Endothelial cell of umbilical vein (primary cell): Measurements from ENCODE around the gene RNU1-3. TPM values are rescaled to one million over a fixed set of nuclear protein-coding genes. Genes with fewer than 3 reads are reported as not detected.
"Not testable (repeated sequence)": the region's sequence is repeated elsewhere in the genome, so short reads cannot be mapped to it uniquely, and the experiment has no call there.

Experiments
- BruUV-seq: library from RNA; stranded (reverse); fragments of 400-500 nt; replicated peaks from 2 replicates; lab custom pipeline; 2021; lab: Mats Ljungman, UMichigan
- CTCF ChIA-PET: fragments of 300-600, 350-600 bp; sonication (Branson Sonifier 250); formaldehyde crosslinking; loops from one replicate; lab custom pipeline; 2021; ENCODE audit warnings: antibody characterized with exemption, inconsistent platforms; lab: Charles Lee
- POLR2A ChIA-PET: fragments of 300-600, 350-600 bp; sonication (Branson Sonifier 250); formaldehyde crosslinking; loops from one replicate; lab custom pipeline; 2021; ENCODE audit warnings: antibody characterized with exemption, inconsistent platforms; lab: Charles Lee
- DNase-seq: peaks from one replicate; pipeline ENCODE4 v3.0.0-alpha.2; 2011; ENCODE audit warnings: low read depth, low spot score
- FAIRE-seq: peaks from 2 replicates; lab custom pipeline; 2011; peaks lifted over from hg19 to GRCh38; lab: Jason Lieb, UNC
- H2AFZ ChIP-seq: 2 replicates; pipeline ENCODE4 v1.6.0; 2012; ENCODE audit warnings: low read depth, low read length, control low read depth, inconsistent platforms
- H3K27ac ChIP-seq: 2 replicates; pipeline ENCODE4 v1.5.1; 2011; ENCODE audit warnings: low read depth, mild to moderate bottlenecking, control low read depth, low read length, moderate library complexity; ENCODE audit not compliant: insufficient read depth
- H3K27me3 ChIP-seq, 2 experiments: 2 replicates each; pipeline versions ENCODE4 v1.6.0 to v1.6.1; 2011; ENCODE audit warnings: low read length in 2 of 2, mixed read lengths in 1 of 2; ENCODE audit not compliant: control insufficient read depth in 2 of 2, insufficient read depth in 2 of 2
- H3K36me3 ChIP-seq, 2 experiments: 2 replicates in 1 of 2; 3 replicates in 1 of 2; pipeline ENCODE4 v1.5.1; 2011; ENCODE audit warnings: low read length in 2 of 2, mild to moderate bottlenecking in 1 of 2, moderate library complexity in 1 of 2; ENCODE audit not compliant: control insufficient read depth in 2 of 2, insufficient read depth in 2 of 2; ENCODE audit errors: extremely low read depth in 1 of 2
- H3K4me1 ChIP-seq: 3 replicates; pipeline ENCODE4 v1.5.1; 2011; ENCODE audit warnings: mild to moderate bottlenecking, low read length; ENCODE audit not compliant: control insufficient read depth, insufficient read depth; ENCODE audit errors: extremely low read depth
- H3K4me2 ChIP-seq: 2 replicates; pipeline ENCODE4 v1.6.1; 2011; ENCODE audit warnings: low read length, control low read depth, mixed read lengths; ENCODE audit not compliant: insufficient read depth
- H3K4me3 ChIP-seq, 3 experiments: fragments of 200-600 bp in 1 of 3; sonication (generic), shearing (Covaris generic) in 1 of 3; replicated peaks in 1 of 3; 2 replicates each; pipeline ENCODE4 v1.5.1; 2011 to 2016; ENCODE audit warnings: control low read depth in 3 of 3, low read length in 3 of 3, mild to moderate bottlenecking in 2 of 3, inconsistent platforms in 1 of 3, low read depth in 1 of 3, moderate library complexity in 1 of 3; ENCODE audit not compliant: insufficient read depth in 1 of 3
- H3K79me2 ChIP-seq: 2 replicates; pipeline ENCODE4 v1.6.0; 2012; ENCODE audit warnings: low read length, inconsistent platforms; ENCODE audit not compliant: control insufficient read depth, insufficient read depth
- H3K9ac ChIP-seq: replicated peaks from 2 replicates; pipeline ENCODE3; 2011; ENCODE audit warnings: low read length, control low read depth; ENCODE audit not compliant: insufficient read depth; ENCODE audit errors: extremely low read depth
- H3K9me1 ChIP-seq: replicated peaks from 3 replicates; pipeline ENCODE4 v1.6.0; 2011; ENCODE audit warnings: mild to moderate bottlenecking, low read length; ENCODE audit not compliant: control insufficient read depth, insufficient read depth; ENCODE audit errors: extremely low read depth
- H3K9me3 ChIP-seq: replicated peaks from 2 replicates; pipeline ENCODE4 v1.5.1; 2012; ENCODE audit warnings: low read length, inconsistent platforms; ENCODE audit not compliant: control insufficient read depth, insufficient read depth
- H4K20me1 ChIP-seq: replicated peaks from 2 replicates; pipeline ENCODE3; 2011; ENCODE audit warnings: mild to moderate bottlenecking, low read length; ENCODE audit not compliant: control insufficient read depth, insufficient read depth; ENCODE audit errors: extremely low read depth
- dilution Hi-C: fragments of 300-500 bp; cut with MboI; formaldehyde crosslinking; loops from one replicate; pipeline ENCODE4 v1.15.0; 2019; ENCODE audit warnings: low sequenced_read_pairs; ENCODE audit not compliant: extremely low pct_ligation_motif_present
- intact Hi-C: fragments of 100-400 bp; cut with micrococcal nuclease; formaldehyde crosslinking; loops from one replicate; pipeline ENCODE4 v1.10.0; 2022
- polyA plus RNA-seq, 4 experiments: library from polyadenylated mRNA; depleted of rRNA in 3 of 4; stranded (reverse) in 3 of 4; unstranded in 1 of 4; fragments of >200 nt; gene quantifications; 2 replicates each; pipeline versions ENCODE4 v1.2.1 to v1.2.3, GENCODE V29; 2011 to 2012; ENCODE audit warnings: missing spikeins in 1 of 4
- total RNA-seq: library from RNA; stranded (reverse); gene quantifications from 2 replicates; pipeline ENCODE4 v1.2.3, GENCODE V29; 2021

Gene RNU1-3
- total and polyA plus RNA-seq, 2 donors (not counting 3 experiments of a cell fraction or from before 2014, with no cell fraction given) = 206 to 1,319 TPM

DNA sequence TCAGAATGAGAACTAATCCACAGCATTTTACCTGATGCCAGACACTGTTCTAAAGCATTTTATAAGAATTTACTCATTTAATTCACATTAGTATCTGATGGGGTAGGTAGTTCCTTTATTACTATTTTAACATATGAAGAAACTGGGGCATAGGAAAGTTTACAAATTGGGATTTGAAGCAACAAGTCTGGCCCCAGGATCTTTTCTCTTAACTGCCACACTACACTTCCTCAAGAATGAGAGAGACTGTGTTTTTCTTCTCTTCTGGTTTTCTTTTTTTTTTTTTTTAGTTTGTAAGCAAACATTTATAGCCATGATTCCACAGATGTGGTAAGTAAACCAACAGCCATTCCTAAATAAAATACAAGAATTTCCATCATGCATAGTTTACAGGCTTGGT, 16.1 kb upstream of the RNU1-3 start:
- H3K27ac ChIP-seq, H3K4me3 ChIP-seq, H4K20me1 ChIP-seq, H2AFZ ChIP-seq, H3K79me2 ChIP-seq, POLR2A ChIA-PET, dilution Hi-C loops, DNase-seq, FAIRE-seq, H3K9me1 ChIP-seq, H3K9me3 ChIP-seq, intact Hi-C loops, H3K9ac ChIP-seq, H3K4me1 ChIP-seq, H3K4me2 ChIP-seq, CTCF ChIA-PET, H3K36me3 ChIP-seq, BruUV-seq: not testable (repeated sequence)
- H3K27me3 ChIP-seq = peaks cover 17 to 22% of the 10 kb centered on the region in 2 experiments

DNA sequence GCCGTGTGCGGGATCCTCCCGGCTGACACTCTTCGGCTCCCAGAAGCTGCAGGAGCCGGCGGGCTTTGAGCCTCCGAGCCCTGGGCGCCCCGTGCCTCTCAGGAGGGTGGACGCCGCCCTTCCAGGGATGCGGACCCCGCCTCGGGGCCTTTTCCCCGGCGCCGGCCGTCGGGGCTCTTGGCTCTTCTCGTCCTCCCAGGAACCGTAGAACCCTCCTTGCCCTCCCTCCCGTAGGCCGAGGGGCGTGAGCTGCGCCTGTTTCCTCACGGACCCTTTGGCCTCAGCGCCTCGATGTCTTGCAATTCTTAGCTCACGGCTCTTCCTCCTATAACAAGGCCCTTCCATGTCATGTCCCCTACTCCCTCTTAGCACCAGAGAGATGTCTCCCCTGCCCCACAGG, 13.6 kb upstream of the RNU1-3 start:
- intact Hi-C loops, H3K36me3 ChIP-seq, H3K27ac ChIP-seq, POLR2A ChIA-PET, H3K9me3 ChIP-seq, FAIRE-seq, H3K9me1 ChIP-seq, H2AFZ ChIP-seq, H3K9ac ChIP-seq, H3K4me2 ChIP-seq, H4K20me1 ChIP-seq, CTCF ChIA-PET, BruUV-seq, H3K4me1 ChIP-seq, H3K79me2 ChIP-seq, DNase-seq, H3K4me3 ChIP-seq, dilution Hi-C loops: not testable (repeated sequence)
- H3K27me3 ChIP-seq = peaks cover 12 to 13% of the 10 kb centered on the region in 2 experiments
